GM10847 (cell line): Measurements from ENCODE around the gene INO80B.

Experiments
- POLR2A ChIP-seq: IDR thresholded peaks from 2 replicates; pipeline ENCODE4 v1.6.1; 2011; ENCODE audit not compliant: insufficient read length; ENCODE audit errors: extremely low read depth

Gene INO80B

GRCh38 chr2:74461187-74462053 is 6.5 kb downstream of the INO80B start:
- no peak for TF ChIP-seq POLR2A

- TF ChIP-seq POLR2A, result no peak
Observed at GRCh38 chr2:74462054-74462785, 7.3 kb downstream of the INO80B start.

- TF ChIP-seq POLR2A, result no peak
Observed at GRCh38 chr2:74462786-74463105, 7.9 kb downstream of the INO80B start.

GRCh38 chr2:74464406-74464805 is 9.5 kb downstream of the INO80B start:
- TF ChIP-seq POLR2A, result no peak

- no peak for TF ChIP-seq POLR2A
Observed at GRCh38 chr2:74471332-74472065, 16.6 kb downstream of the INO80B start.

DNA sequence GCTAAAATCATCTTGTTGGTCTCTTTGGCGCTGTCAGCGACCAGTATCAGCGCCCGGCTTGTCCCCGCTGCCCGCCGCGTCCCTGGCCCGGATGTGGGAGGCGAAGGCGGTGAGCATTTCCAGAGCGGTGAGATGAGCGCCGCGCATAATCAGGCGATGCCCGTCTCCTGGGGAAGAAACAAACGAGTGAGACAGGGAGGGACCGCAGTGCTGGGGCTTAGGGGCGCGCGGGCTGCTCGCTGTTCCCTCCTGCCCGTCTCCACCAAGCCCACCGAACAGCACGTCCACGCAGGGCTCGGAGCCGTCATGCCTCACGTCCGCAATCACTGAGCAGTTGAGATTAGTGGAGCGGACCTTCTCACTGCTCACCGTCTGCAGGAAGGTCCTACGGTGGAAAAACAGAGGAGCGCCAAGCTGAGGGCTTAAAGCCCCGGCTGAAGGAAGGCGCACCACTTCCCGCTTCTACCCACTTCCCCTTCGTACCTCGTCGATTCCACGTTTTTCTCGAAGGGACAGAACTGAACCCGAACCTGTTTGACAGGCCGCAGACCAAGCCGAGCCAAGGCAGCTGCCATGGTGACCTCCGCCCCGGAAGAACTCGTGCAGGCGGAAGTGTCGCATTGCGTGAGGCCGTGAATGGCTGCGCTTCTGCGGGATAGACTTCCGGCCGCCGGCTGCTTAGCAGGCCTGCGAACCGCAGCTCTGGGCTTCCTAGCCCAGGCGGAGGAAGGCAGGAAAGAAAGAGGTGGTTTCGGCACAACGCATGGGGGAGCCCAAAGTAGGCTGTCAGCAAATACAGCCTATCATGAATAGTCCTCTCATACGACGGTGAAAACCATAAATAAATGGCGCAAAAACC is 17.4 kb downstream of the INO80B start, which contains the start of gene MRPL53:
Gene MRPL53, minus strand, starts transcription at position 595 of the 859 bp plus-strand sequence. Its CDS starts 20 bp downstream, at position 575.
- peak; percentile 94 for TF ChIP-seq POLR2A

GRCh38 chr2:74472945-74473258 is 18.0 kb downstream of the INO80B start:
- no peak for TF ChIP-seq POLR2A

DNA sequence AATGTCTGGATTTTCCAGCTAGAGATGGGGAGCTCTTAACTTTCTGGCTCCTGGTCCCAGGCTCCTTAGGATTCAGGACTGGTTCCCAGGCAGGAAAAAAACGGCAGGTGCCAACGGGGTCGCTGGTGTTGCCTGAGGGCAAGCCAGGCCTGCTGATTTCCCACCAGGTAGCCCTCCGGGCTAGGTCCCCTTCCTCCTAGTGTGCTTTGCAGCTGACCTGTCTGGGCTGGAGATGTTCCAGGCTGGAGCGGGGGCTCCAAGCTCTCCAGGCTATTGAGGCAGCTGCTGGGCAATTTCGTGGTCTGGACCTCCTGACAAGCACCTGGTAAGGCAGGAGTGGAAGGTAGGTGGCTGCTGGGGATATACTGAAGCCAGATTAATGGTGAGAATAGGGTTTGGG is 19.6 kb downstream of the INO80B start:
- TF ChIP-seq POLR2A, result no peak

DNA sequence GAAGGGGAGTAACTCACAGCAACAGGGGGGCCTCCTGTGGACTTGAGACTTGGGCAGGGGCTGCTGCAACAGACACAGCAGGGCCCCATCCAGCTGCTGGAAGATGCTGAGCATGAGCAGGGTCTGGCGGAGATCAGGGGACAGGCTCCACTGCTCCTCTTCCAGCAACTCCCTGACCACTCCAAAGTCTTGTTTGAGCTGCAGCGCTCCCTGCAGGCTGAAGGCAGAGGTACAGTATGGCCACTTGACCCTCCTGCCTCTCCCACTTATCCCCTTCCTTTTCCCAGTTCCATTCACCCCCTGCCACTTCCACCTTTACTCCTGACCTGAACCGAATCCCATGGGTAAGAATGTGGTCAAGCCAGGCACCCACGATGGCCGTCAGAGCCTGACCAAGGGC is 20.0 kb downstream of the INO80B start:
- TF ChIP-seq POLR2A, result no peak

GRCh38 chr2:74481431-74481830 is 26.5 kb downstream of the INO80B start:
- TF ChIP-seq POLR2A, result no peak

- peak; percentile 7 for TF ChIP-seq POLR2A
Observed at GRCh38 chr2:74481961-74482800, 27.3 kb downstream of the INO80B start.

DNA sequence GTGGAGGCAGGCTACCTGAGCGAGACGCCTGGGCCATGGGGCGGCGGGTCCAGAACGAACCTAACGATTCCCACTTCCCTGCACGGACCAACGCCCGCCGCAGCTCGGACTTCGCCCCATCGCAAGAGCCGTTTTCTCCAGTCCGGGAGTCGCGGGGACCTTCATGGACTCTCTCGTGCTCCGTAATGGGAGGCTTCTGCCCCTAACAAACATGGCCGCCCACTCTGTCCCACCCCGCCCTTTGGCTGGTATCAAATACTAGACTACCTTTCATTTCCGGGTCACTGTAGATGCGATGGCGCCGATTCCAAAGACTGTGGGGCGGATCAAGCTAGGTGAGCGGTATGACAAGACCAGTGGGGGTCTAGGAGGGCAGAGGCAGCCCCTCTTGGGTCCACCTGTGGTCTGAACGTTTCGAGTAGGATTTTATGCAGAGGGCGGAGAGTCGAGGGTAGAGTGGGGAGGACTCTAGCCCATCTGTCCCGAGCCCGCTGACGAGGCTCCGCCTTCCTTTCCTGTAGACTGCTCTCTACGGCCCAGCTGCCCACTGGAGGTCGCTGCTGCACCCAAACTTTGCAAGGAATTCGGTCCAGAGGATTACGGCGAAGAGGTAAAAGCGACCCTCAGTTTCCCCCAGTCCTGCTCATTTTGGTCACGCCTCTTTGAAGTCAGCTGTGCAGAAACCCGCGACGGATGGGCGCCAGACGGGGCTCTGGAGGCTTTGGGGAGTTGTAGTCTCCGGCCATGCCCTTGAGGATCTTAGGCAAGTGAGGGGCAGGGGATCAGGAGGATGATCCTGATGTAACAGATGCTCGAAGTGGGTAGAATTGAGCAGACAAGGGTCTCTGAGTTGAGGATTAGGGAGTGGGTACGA is 28.2 kb downstream of the INO80B start, which contains the start of the genes CCDC142 and TTC31:
Gene CCDC142, minus strand, starts transcription at position 198 of the 874 bp plus-strand sequence. Its CDS starts 161 bp downstream, at position 37.
Gene TTC31, plus strand, starts transcription at position 281 of the 874 bp plus-strand sequence. Its CDS starts 15 bp downstream, at position 296.
- TF ChIP-seq POLR2A, result peak; percentile 79

DNA sequence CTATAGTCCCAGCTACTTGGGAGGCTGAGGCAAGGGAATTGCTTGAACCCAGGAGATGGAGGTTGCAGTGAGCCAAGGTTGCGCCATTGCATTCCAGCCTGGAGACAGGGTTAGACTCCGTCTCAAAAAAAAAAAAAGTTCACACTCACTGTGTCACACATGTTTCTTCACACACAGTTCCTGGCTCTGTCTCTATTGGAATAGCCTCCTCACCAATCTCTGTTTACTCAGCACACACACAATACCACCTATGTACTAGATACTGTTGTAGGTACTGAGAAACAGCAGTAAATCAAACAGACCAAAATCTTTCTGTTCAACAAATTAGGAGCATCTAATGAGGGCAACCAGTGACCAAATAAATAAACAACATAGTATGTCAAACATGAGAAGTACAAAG is 31.3 kb downstream of the INO80B start:
- no peak for TF ChIP-seq POLR2A
